GM19463 (cell line): Measurements from ENCODE around the gene PCSK2.

Experiments used
- ATAC-seq: cut with Tn5 transposase; IDR thresholded peaks from one replicate; pipeline ENCODE4 v1.9.1; 2021; ENCODE audit warnings: mild to moderate bottlenecking, moderate library complexity; ENCODE audit not compliant: unreplicated experiment

Gene PCSK2

GRCh38 chr20:17391127-17391771, 164.4 kb downstream of the PCSK2 start:
- no peak for ATAC-seq

- no peak for ATAC-seq
Observed at GRCh38 chr20:17394411-17394810, 167.6 kb downstream of the PCSK2 start.

GRCh38 chr20:17395729-17396128, 168.9 kb downstream of the PCSK2 start:
- ATAC-seq: no peak

GRCh38 chr20:17399303-17399985, 172.6 kb downstream of the PCSK2 start:
- ATAC-seq: no peak

GRCh38 chr20:17403461-17403860, 176.6 kb downstream of the PCSK2 start:
- no peak for ATAC-seq

- ATAC-seq: no peak
Observed at GRCh38 chr20:17406051-17406590, 179.3 kb downstream of the PCSK2 start.

GRCh38 chr20:17407550-17407949, 180.7 kb downstream of the PCSK2 start:
- no peak for ATAC-seq

GRCh38 chr20:17417225-17417624, 190.4 kb downstream of the PCSK2 start:
- no peak for ATAC-seq

- no peak for ATAC-seq
Observed at GRCh38 chr20:17418737-17419136, 191.9 kb downstream of the PCSK2 start.

GRCh38 chr20:17419479-17420041, 192.7 kb downstream of the PCSK2 start:
- no peak for ATAC-seq

- ATAC-seq: no peak
Observed at GRCh38 chr20:17421493-17421892, 194.7 kb downstream of the PCSK2 start.

GRCh38 chr20:17423782-17424181, 196.9 kb downstream of the PCSK2 start:
- ATAC-seq: no peak

- ATAC-seq: no peak
Observed at GRCh38 chr20:17427638-17428037, 200.8 kb downstream of the PCSK2 start.

- no peak for ATAC-seq
Observed at GRCh38 chr20:17430125-17430950, 203.5 kb downstream of the PCSK2 start.

GRCh38 chr20:17431621-17432364, 205.0 kb downstream of the PCSK2 start:
- no peak for ATAC-seq

GRCh38 chr20:17436664-17437063, 209.8 kb downstream of the PCSK2 start:
- ATAC-seq: no peak

GRCh38 chr20:17437251-17437650, 210.4 kb downstream of the PCSK2 start:
- no peak for ATAC-seq

- ATAC-seq: no peak
Observed at GRCh38 chr20:17438436-17439039, 211.7 kb downstream of the PCSK2 start.

- ATAC-seq: no peak
Observed at GRCh38 chr20:17439616-17440296, 212.9 kb downstream of the PCSK2 start.

- ATAC-seq: no peak
Observed at GRCh38 chr20:17441745-17442144, 214.9 kb downstream of the PCSK2 start.
